HG02852 (cell line): ENCODE data around the gene TEK.

Source experiments
- ATAC-seq: cut with Tn5 transposase; IDR thresholded peaks from one replicate; pipeline ENCODE4 v1.9.1; 2021; ENCODE audit warnings: mild to moderate bottlenecking, moderate library complexity; ENCODE audit not compliant: unreplicated experiment

Gene TEK

GRCh38 chr9:27168951-27169350, 59.9 kb downstream of the TEK start:
- no peak for ATAC-seq

- no peak for ATAC-seq
Observed at GRCh38 chr9:27176971-27177370, 67.9 kb downstream of the TEK start.

GRCh38 chr9:27179245-27179865, 70.3 kb downstream of the TEK start:
- ATAC-seq, result no peak

- ATAC-seq, result no peak
Observed at GRCh38 chr9:27181381-27181780, 72.4 kb downstream of the TEK start.

GRCh38 chr9:27182421-27182820, 73.4 kb downstream of the TEK start:
- ATAC-seq, result no peak

DNA sequence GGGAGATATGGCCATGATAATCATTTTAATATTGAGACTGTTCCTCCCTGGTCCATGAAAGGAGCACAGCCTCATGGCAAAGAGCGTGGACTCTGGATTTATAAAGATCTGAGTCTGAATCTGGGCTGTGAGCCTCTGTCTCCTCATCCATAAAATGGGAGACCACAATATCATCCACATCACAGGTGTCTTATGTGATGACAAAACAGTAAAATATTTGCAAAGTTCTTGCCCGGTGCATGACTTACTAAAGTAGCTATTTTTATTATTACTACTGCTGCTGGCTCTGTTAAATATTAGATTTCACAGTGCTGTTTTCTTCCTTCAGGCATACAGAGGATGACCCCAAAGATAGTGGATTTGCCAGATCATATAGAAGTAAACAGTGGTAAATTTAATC, 74.1 kb downstream of the TEK start:
- no peak for ATAC-seq

- no peak for ATAC-seq
Observed at GRCh38 chr9:27183701-27184100, 74.7 kb downstream of the TEK start.

GRCh38 chr9:27184556-27185351, 75.7 kb downstream of the TEK start:
- no peak for ATAC-seq

GRCh38 chr9:27188426-27188825, 79.4 kb downstream of the TEK start:
- ATAC-seq, result no peak

- no peak for ATAC-seq
Observed at GRCh38 chr9:27189426-27189825, 80.4 kb downstream of the TEK start.

GRCh38 chr9:27192291-27192960, 83.4 kb downstream of the TEK start:
- no peak for ATAC-seq

- no peak for ATAC-seq
Observed at GRCh38 chr9:27193886-27194285, 84.9 kb downstream of the TEK start.

DNA sequence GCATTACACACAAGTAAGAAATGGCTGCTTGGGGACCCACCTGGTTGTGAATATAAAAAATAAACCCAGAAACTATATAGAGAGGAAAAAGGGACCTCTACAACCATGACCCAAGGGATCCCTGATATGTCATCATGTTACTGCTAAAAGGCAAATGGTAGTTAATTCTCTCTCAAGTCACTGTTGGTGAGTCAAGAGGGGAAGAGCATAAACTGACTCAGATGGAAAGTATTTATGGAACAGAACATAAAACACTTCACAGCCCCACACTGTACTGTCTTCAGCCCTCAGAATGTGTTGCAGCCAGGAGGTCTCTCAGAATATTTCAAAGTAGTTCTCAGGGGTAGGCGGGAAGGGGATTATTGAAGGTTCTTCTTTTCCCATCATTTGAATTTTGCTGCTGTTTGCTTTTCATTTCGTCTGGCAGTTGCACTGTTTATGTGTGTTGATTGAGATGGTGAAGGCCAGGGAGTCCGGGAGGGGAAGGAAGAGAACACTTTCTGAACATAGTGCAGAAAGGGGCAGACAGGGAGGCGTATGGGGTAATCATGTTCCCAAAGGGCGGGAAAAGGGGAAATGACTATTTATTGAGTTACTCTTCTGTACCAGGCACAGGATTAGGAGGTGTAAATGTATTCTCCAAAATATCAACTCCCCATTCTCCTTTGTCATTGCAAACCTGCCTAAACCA, 85.5 kb downstream of the TEK start:
- ATAC-seq, result peak; percentile 58

- ATAC-seq, result no peak
Observed at GRCh38 chr9:27195191-27195590, 86.2 kb downstream of the TEK start.

GRCh38 chr9:27196383-27196782, 87.4 kb downstream of the TEK start:
- ATAC-seq, result no peak

GRCh38 chr9:27198190-27198589, 89.2 kb downstream of the TEK start:
- no peak for ATAC-seq

- no peak for ATAC-seq
Observed at GRCh38 chr9:27202056-27202455, 93.0 kb downstream of the TEK start.

DNA sequence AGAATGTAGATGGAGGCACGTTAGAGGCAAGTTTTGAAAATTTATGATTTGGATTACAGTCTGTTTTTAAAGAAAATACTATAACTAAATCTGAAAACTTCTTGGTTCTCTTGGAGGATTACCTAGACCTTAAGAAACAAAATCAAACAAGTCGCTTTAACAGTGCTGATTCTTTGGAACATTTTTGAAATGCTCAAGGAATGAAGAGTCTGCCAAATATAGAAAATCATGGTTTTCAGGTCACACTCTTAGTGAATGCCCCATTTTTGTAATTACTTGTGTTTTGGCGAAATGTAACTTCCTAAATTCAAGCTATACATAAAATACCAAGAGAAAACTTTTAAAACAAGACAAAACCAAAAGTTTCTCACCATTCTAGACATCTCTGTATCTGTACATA, 94.8 kb downstream of the TEK start:
- no peak for ATAC-seq

GRCh38 chr9:27204578-27204977, 95.6 kb downstream of the TEK start:
- no peak for ATAC-seq

DNA sequence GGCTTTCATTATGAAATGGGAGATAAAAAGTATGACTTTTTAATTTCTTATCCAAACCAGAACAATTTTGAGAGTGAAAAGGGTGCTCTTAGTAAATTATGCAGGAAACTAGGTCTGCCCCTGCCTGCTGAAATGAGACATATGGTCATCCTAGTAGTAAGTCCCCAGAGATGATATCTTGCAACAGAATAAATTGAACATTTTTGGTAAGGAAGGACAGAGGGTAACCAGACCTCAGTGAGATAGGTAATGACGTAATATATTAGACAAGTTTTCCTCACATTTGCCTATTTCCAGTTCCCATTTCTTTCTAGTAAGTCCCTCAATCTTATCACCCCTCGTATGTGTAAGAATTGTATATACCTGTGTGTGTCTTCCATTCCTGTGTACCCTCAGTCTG, 96.2 kb downstream of the TEK start:
- no peak for ATAC-seq

DNA sequence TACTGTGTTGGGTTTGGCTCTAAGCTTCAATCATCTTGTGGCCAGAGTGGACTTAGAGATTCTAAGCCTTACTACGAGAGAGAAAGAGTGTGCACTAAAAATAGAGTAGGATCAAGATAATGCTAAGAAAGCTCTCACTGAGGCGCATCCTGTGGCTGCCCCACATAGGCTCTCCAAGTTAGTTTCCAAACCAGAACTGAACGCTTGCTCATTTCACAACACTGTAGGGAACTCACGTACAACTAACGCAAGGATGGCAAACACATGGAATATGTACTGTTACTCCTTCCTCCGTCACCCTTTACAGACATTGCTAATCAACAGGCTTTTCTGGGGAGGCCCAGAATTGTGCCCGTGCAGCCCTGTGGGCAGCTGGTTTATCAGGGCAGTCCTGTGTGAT, 97.0 kb downstream of the TEK start:
- ATAC-seq, result no peak

- ATAC-seq, result no peak
Observed at GRCh38 chr9:27209034-27209433, 100.0 kb downstream of the TEK start.
